Heart left ventricle (tissue), 13 donors: ENCODE results near the gene TBL1X.

Experiments used
- POLR2A ChIP-seq, 2 donors: fragments of 450-650 bp; IDR thresholded peaks; one replicate each; pipeline ENCODE4 v1.6.1; 2017; ENCODE audit warnings: antibody characterized with exemption in 2 of 2, mild to moderate bottlenecking in 2 of 2, moderate library complexity in 2 of 2
- TF ChIP-seq, protein P1 (sequence below), 12 donors: fragments of 200-600 bp; sonication (generic) in 4 of 12; IDR thresholded peaks; one replicate each; pipeline versions ENCODE4 v1.5.0 to v1.8.0; 2018 to 2022; ENCODE audit warnings: antibody characterized with exemption in 12 of 12, mild to moderate bottlenecking in 5 of 12
- donor health status: ischemic (EF 13 %, LVEDD 7.1; RV severe dilation, severe dysfunction).
- donor health status: DM: no; HTN: yes; CAD: no.
- donor health status: DM: no; HTN: no; CAD: no.
- donor health status: ischemic (EF 25% LVEDD 6.9; RV normal size, moderate dysfunction).
- donor health status: ischemic (EF 25% LVEDD 5.7; RV mildly dilated, moderate dysfunction).
- donor health status: ischemic (EF 35%, LVEDD 5.7; RV mildly dilated, moderate dysfunction).
- donor health status: nonischemic (EF 11% LVEDD 7.7; RV severe dilation, severe dysfunction).
- donor health status: DM: yes; HTN: yes; CAD: no.
- donor health status: PGD.
- donor health status: ischemic (EF 29% LVEDD 5.4; RV normal size, mild dysfunction).
- donor health status: nonischemic (EF 23%, LVEDD 6.1; RV moderate dilation, normal function).

DNA sequence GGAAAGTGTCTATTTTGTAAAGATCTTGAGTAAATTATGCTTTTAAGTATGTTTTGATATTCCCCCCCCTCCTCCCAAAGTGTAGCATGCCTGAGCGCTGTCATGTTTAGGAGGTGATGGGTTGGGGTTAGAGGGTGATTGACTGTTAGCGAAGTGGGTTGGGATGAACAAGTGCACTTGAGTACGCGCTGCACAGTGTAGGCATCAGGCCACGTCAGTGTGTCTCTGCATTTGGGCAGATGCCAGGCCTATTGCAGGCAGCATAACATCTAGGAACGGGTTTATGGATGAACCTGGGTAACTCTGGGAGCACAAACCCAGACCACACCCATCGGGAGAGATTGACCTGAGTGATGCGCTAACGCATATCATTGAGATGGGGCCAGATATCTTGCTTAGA is 111.2 kb downstream of the TBL1X start:
- TF ChIP-seq, protein P1, sequence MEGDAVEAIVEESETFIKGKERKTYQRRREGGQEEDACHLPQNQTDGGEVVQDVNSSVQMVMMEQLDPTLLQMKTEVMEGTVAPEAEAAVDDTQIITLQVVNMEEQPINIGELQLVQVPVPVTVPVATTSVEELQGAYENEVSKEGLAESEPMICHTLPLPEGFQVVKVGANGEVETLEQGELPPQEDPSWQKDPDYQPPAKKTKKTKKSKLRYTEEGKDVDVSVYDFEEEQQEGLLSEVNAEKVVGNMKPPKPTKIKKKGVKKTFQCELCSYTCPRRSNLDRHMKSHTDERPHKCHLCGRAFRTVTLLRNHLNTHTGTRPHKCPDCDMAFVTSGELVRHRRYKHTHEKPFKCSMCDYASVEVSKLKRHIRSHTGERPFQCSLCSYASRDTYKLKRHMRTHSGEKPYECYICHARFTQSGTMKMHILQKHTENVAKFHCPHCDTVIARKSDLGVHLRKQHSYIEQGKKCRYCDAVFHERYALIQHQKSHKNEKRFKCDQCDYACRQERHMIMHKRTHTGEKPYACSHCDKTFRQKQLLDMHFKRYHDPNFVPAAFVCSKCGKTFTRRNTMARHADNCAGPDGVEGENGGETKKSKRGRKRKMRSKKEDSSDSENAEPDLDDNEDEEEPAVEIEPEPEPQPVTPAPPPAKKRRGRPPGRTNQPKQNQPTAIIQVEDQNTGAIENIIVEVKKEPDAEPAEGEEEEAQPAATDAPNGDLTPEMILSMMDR (IDR thresholded peaks at IDR 0.05) = no peak
- TF ChIP-seq POLR2A (IDR thresholded peaks at IDR 0.05) = no peak
